Measurements from ENCODE around the gene CD68.
"Not testable (repeated sequence)": the region's sequence is repeated elsewhere in the genome, so short reads cannot be mapped to it uniquely, and the experiment has no call there.

DNA sequence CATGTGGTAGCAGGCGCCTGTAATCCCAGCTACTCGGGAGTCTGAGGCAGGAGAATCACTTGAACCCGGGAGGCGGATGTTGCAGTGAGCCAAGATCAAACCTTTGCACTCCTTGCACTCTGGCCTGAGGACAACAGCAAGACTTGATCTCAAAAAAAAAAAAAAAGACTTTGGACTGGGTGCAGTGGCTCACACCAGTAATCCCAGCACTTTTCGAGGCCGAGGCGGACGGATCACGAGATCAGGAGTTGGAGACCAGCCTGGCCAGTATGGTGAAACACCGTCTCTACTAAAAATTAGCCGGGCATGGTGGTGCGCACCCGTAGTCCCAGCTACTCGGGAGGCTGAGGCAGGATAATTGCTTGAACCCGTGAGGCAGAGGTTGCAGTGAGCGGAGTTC lies 46.3 kb downstream of the CD68 start:
- TF ChIP-seq, protein P1, sequence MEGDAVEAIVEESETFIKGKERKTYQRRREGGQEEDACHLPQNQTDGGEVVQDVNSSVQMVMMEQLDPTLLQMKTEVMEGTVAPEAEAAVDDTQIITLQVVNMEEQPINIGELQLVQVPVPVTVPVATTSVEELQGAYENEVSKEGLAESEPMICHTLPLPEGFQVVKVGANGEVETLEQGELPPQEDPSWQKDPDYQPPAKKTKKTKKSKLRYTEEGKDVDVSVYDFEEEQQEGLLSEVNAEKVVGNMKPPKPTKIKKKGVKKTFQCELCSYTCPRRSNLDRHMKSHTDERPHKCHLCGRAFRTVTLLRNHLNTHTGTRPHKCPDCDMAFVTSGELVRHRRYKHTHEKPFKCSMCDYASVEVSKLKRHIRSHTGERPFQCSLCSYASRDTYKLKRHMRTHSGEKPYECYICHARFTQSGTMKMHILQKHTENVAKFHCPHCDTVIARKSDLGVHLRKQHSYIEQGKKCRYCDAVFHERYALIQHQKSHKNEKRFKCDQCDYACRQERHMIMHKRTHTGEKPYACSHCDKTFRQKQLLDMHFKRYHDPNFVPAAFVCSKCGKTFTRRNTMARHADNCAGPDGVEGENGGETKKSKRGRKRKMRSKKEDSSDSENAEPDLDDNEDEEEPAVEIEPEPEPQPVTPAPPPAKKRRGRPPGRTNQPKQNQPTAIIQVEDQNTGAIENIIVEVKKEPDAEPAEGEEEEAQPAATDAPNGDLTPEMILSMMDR (IDR thresholded peaks at IDR 0.05), result not testable (repeated sequence)
- TF ChIP-seq TCF7L2 (IDR thresholded peaks at IDR 0.05; ENCODE audit: low read depth, low read length), result not testable (repeated sequence)

Data from Panc1 (cell line).